GM12872 (cell line): ENCODE data around the gene PLCB2.

Experiments
- CTCF ChIP-seq: IDR thresholded peaks from 3 replicates; pipeline ENCODE4 v1.5.1; 2011; ENCODE audit warnings: low read depth, mild to moderate bottlenecking, low read length, moderate library complexity; ENCODE audit not compliant: insufficient read depth

PLCB2 gene

GRCh38 chr15:40242601-40243000 is 65.1 kb downstream of the PLCB2 start:
- TF ChIP-seq CTCF = no peak

- TF ChIP-seq CTCF = no peak
Observed at GRCh38 chr15:40242213-40242599, 65.5 kb downstream of the PLCB2 start.

- no peak for TF ChIP-seq CTCF
Observed at GRCh38 chr15:40241269-40242212, 66.2 kb downstream of the PLCB2 start.

GRCh38 chr15:40240619-40241221 is 67.0 kb downstream of the PLCB2 start:
- no peak for TF ChIP-seq CTCF

- TF ChIP-seq CTCF = no peak
Observed at GRCh38 chr15:40239693-40240618, 67.8 kb downstream of the PLCB2 start.

GRCh38 chr15:40239404-40239692 is 68.4 kb downstream of the PLCB2 start:
- no peak for TF ChIP-seq CTCF
